Stomach (tissue), 9 donors: ENCODE measurements around the gene ATN1. TPM values are rescaled to one million over a fixed set of nuclear protein-coding genes. Genes with fewer than 3 reads are reported as not detected.
A peak's percentile ranks its signal among the peaks of the same experiment; 100 is the strongest.

Experiments used
- DNase-seq, 2 donors: peaks; one replicate each; pipeline versions ENCODE4 v3.0.0 to v3.0.0-alpha.2; 2013 to 2019
- H3K27ac ChIP-seq, 5 donors: fragments of 200-600 bp in 4 of 5; sonication (generic) in 4 of 5; one replicate each; pipeline ENCODE4 v1.5.1; 2013 to 2019; ENCODE audit warnings: mild to moderate bottlenecking in 1 of 5, moderate library complexity in 1 of 5
- H3K27me3 ChIP-seq, 3 donors: fragments of 200-600 bp; sonication (generic); one replicate each; pipeline ENCODE4 v1.5.1; 2017 to 2019; ENCODE audit warnings: mixed run types in 1 of 3
- H3K36me3 ChIP-seq, 4 donors: fragments of 200-600 bp; sonication (generic); 1 replicate in 3 of 4; 2 replicates in 1 of 4; pipeline ENCODE4 v1.5.1; 2016 to 2019
- H3K4me1 ChIP-seq, 4 donors: fragments of 200-600 bp; sonication (generic); one replicate each; pipeline ENCODE4 v1.5.1; 2016 to 2019
- H3K4me3 ChIP-seq, 4 donors: fragments of 200-600 bp; sonication (generic) in 3 of 4; one replicate each; pipeline ENCODE4 v1.5.1; 2016 to 2019; ENCODE audit warnings: mild to moderate bottlenecking in 1 of 4
- H3K9me3 ChIP-seq, 4 donors: fragments of 200-600 bp; sonication (generic); one replicate each; pipeline ENCODE4 v1.5.1; 2016 to 2019
- EP300 ChIP-seq: sonication (generic); formaldehyde crosslinking; IDR thresholded peaks from one replicate; pipeline ENCODE4 v1.6.1; 2017; ENCODE audit warnings: antibody characterized with exemption
- POLR2A ChIP-seq, 4 donors: fragments of 450-650 bp; IDR thresholded peaks; one replicate each; pipeline ENCODE4 v1.6.1; 2016; ENCODE audit warnings: antibody characterized with exemption in 4 of 4, control low read depth in 2 of 4, mild to moderate bottlenecking in 1 of 4, moderate library complexity in 1 of 4
- POLR2AphosphoS5 ChIP-seq, 3 donors: sonication (generic); formaldehyde crosslinking; IDR thresholded peaks; one replicate each; pipeline ENCODE4 v1.6.1; 2016; ENCODE audit warnings: antibody characterized with exemption in 3 of 3
- WGBS, 5 donors: extraction: QIAGEN DNeasy Blood & Tissue Kit in 3 of 5; methylation state at CpG; one replicate each; pipeline versions ENCODE4 v1.1.5 to v1.1.7; 2013 to 2018; 5-methylcytosine and 5-hydroxymethylcytosine counted together
- intact Hi-C: fragments of 100-400 bp; cut with DNase I; formaldehyde crosslinking; loops from one replicate; pipeline ENCODE4 v1.15.1; 2023; ENCODE audit warnings: low total_unique reads
- polyA plus RNA-seq, 3 donors: library from polyadenylated mRNA; stranded (reverse); fragments of 200-250 nt; gene quantifications; one replicate each; pipeline ENCODE4 v1.2.3, GENCODE V29; 2013
- total RNA-seq, 5 donors: library from RNA; depleted of rRNA; stranded (reverse); fragments of >200 nt; gene quantifications; one replicate each; pipeline versions ENCODE4 v1.1.0 to v1.2.3, GENCODE V29; 2014 to 2016
- TF ChIP-seq, protein P1 (sequence below), 7 experiments: fragments of 450-650 bp in 4 of 7; fragments of 200-600 bp in 3 of 7; sonication (generic) in 3 of 7; IDR thresholded peaks; one replicate each; pipeline ENCODE4 v1.5.1; 2016 to 2019; ENCODE audit warnings: antibody characterized with exemption in 7 of 7, control low read depth in 2 of 7, mild to moderate bottlenecking in 1 of 7
- donor health status: healthy with polysubstance abuse.
- donor health status: Bipolar disorder and iron deficiency.
- donor health status: healthy.

ATN1 gene
- total and polyA plus RNA-seq, 8 donors = 23.3 to 694 (median 73.5) TPM

DNA sequence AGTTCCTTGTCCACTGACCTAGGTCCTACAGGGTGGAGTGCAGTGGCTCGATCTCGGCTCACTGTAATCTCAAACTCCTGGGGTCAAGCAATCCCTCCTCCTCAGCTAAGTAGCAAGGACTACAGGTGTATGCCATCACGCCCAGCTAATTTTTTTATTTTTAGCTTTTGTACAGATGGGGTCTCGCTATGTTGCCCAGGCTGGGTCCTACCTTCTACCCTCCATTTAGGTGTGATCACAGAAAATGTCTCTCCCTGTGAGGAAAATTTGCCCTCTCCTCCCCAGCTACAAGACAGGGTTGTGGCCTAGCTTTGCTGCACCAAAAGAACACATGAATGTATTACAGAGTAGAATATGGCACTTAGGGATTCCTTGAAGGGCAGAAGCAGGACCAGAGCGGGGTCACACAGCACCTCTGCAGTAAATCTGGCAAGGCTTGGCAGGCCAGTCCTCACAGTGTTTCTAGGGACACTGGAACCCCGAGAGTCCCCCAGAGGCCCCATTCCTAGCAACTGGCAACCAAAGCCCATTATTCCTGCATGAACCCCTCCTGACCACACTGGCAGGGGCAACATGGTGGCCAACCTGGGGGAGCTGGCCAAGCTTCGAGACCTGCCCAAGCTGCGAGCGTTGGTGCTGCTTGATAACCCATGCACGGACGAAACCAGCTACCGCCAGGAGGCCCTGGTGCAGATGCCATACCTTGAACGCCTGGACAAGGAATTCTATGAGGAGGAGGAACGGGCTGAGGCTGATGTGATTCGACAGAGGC, 15.4 kb upstream of the ATN1 start:
- WGBS, 5 donors = 78 to 89% (median 80%) methylated on average over 12 to 15 of the region's 15 CpGs

DNA sequence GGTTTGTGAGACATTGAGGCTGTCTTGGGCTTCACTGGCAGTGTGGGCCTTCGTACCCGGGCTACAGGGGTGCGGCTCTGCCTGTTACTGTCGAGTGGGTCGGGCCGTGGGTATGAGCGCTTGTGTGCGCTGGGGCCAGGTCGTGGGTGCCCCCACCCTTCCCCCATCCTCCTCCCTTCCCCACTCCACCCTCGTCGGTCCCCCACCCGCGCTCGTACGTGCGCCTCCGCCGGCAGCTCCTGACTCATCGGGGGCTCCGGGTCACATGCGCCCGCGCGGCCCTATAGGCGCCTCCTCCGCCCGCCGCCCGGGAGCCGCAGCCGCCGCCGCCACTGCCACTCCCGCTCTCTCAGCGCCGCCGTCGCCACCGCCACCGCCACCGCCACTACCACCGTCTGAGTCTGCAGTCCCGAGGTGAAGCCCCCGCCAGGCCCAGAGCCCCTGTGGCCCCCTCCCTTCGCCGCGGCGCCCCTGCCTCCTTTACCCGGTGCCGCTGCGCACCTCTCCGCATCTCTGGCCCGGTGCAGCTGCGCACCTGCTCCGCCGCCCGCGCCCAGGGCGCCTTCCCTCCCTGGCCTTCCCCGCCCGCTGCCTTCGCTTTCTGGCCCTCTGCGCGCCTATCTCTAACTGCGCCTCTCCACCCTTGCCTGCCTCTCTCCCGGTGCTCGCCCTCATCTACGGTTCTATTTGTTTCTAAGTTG, 13.4 kb upstream of the ATN1 start, which contains the start of gene ENO2:
ENO2 (plus strand) TSS at position 335 of the 701 bp plus-strand sequence. CDS start 1,253 bp downstream, outside the sequence.
- H3K36me3 ChIP-seq = peaks cover 0 to 30% (median 22%) of the 10 kb centered on the region in 4 donors
- WGBS, 5 donors = 0 to 1% (median 0%) methylated on average over 27 to 68 of the region's 68 CpGs
- peaks cover 0 to 32% (median 11%) of the 10 kb centered on the region in 3 donors for H3K27me3 ChIP-seq
- no peaks in the 10 kb centered on the region for H3K9me3 ChIP-seq
- peaks cover 18 to 30% (median 26%) of the 10 kb centered on the region in 4 donors for H3K4me1 ChIP-seq
- intact Hi-C loops = no loop called here
- TF ChIP-seq, protein P1, sequence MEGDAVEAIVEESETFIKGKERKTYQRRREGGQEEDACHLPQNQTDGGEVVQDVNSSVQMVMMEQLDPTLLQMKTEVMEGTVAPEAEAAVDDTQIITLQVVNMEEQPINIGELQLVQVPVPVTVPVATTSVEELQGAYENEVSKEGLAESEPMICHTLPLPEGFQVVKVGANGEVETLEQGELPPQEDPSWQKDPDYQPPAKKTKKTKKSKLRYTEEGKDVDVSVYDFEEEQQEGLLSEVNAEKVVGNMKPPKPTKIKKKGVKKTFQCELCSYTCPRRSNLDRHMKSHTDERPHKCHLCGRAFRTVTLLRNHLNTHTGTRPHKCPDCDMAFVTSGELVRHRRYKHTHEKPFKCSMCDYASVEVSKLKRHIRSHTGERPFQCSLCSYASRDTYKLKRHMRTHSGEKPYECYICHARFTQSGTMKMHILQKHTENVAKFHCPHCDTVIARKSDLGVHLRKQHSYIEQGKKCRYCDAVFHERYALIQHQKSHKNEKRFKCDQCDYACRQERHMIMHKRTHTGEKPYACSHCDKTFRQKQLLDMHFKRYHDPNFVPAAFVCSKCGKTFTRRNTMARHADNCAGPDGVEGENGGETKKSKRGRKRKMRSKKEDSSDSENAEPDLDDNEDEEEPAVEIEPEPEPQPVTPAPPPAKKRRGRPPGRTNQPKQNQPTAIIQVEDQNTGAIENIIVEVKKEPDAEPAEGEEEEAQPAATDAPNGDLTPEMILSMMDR (IDR thresholded peaks at IDR 0.05) = no peak
- TF ChIP-seq POLR2A (IDR thresholded peaks at IDR 0.05) (no peak), EP300 (no peak), POLR2AphosphoS5 (IDR thresholded peaks at IDR 0.05) (peak in 1 of 3 donors; percentile 37)
- peak within 1 kb of the TSS; percentile 62 to 88 (median 82) for H3K27ac ChIP-seq
- DNase-seq = peak; percentile 68 to 92
- peak within 1 kb of the TSS; percentile 63 to 82 (median 78) for H3K4me3 ChIP-seq

More for the DNA sequence above, 15.4 kb upstream of the ATN1 start:
- peaks cover 0 to 13% (median 10%) of the 10 kb centered on the region in 4 donors for H3K36me3 ChIP-seq
- H3K4me1 ChIP-seq = peaks cover 18 to 30% (median 26%) of the 10 kb centered on the region in 4 donors
- no peak overlapping the region for H3K27ac ChIP-seq
- no peak for DNase-seq
- H3K27me3 ChIP-seq = peaks cover 0 to 32% (median 11%) of the 10 kb centered on the region in 3 donors
- H3K4me3 ChIP-seq = no peak overlapping the region
- intact Hi-C loops = no loop called here
- no peaks in the 10 kb centered on the region for H3K9me3 ChIP-seq
- TF ChIP-seq EP300 = no peak
- no peak for TF ChIP-seq POLR2A (IDR thresholded peaks at IDR 0.05)
- no peak for TF ChIP-seq POLR2AphosphoS5 (IDR thresholded peaks at IDR 0.05)
- TF ChIP-seq, protein P1 (IDR thresholded peaks at IDR 0.05) = no peak

DNA sequence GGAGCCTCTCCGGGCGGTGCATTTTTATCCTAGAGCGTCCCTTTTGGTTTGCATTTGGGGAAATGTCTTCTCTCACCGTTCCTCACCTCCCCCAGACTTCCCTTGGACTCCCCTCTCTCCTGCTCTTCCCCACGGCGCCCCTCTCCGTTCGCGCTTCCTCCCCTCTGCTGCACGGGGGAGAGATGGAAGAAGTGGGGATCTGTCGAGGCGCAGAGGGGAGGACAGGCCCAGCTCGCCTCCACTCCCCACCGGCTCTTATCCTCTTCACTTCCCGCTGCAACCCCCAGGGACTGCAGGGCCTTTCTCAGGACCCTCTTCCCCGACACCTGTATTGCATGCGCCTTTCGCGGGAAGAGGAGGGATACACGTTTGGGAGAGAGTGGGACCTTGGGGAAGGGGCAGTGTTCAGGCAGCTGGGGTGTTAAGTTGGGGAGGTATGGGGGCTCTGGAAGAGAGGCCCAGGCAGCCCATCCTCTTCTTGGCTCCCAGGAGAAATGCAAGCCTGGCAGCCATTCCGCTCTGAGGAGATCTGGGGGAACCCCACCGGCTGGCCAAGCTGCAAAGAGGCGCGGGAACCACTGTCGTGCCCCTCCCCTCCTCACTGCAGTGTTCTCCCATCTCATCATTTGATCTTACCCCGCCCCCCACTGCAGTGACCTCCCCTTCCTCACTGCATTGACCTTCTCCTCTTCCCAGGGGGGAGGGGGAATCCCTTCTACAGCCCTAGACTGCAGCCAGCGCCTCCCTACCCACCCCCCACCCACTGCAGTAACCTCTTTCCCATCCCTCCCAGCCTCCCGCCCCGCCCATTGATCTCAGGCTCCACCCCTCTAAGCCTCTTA, 12.6 kb upstream of the ATN1 start:
- Histone ChIP-seq H3K27me3 (peaks cover 0 to 32% (median 11%) of the 10 kb centered on the region in 3 donors), H3K36me3 (peaks cover 0 to 36% (median 25%) of the 10 kb centered on the region in 4 donors), H3K4me1 (peaks cover 18 to 30% (median 26%) of the 10 kb centered on the region in 4 donors), H3K9me3 (no peaks in the 10 kb centered on the region), H3K27ac (peak overlapping the region; percentile 20 to 88 (median 82)), H3K4me3 (peak overlapping the region; percentile 63 to 82 (median 78))
- peak in 1 of 2 donors; percentile 51 for DNase-seq
- TF ChIP-seq POLR2A (IDR thresholded peaks at IDR 0.05) (no peak), POLR2AphosphoS5 (IDR thresholded peaks at IDR 0.05) (no peak), EP300 (no peak)
- TF ChIP-seq, protein P1 (IDR thresholded peaks at IDR 0.05) = no peak
- 15 to 22% (median 16%) methylated on average over 28 to 29 of the region's 29 CpGs for WGBS, 5 donors
- intact Hi-C loops = no loop called here
